SK-N-SH (cell line): Measurements from ENCODE around the gene MYO1F. TPM values are rescaled to one million over a fixed set of nuclear protein-coding genes. Genes with fewer than 3 reads are reported as not detected.

Source experiments
- CTCF ChIA-PET: fragments of 300-600, 350-600 bp; formaldehyde crosslinking; extraction: SDS; loops from one replicate; lab custom pipeline; 2021; lab: Yijun Ruan, JAX
- POLR2A ChIA-PET: fragments of 350-600 bp; sonication (Branson Sonifier 250); formaldehyde crosslinking; extraction: SDS; loops from one replicate; lab custom pipeline; 2020; ENCODE audit warnings: antibody characterized with exemption, inconsistent platforms; lab: Yijun Ruan, JAX
- DNase-seq: peaks from one replicate; pipeline ENCODE4 v3.0.0; 2012
- H2AFZ ChIP-seq: fragments of 200-600 bp; sonication (generic); 2 replicates; pipeline ENCODE4 v1.8.1; 2016; ENCODE audit warnings: antibody characterized with exemption, mild to moderate bottlenecking, low read depth
- H3F3A ChIP-seq: fragments of 200-600 bp; sonication (generic); replicated peaks from 2 replicates; pipeline ENCODE3; 2016; ENCODE audit warnings: antibody characterized with exemption, mild to moderate bottlenecking; ENCODE audit not compliant: insufficient read depth
- H3K27ac ChIP-seq, 2 experiments: fragments of 200-500 bp in 1 of 2; fragments of 200-600 bp in 1 of 2; sonication (Bioruptor generic) in 1 of 2; sonication (generic), shearing (Covaris generic) in 1 of 2; 2 replicates each; pipeline versions ENCODE4 v1.5.1 to v1.6.1; 2014 to 2016; ENCODE audit warnings: low read depth in 2 of 2, inconsistent platforms in 1 of 2, low read length in 1 of 2, mild to moderate bottlenecking in 1 of 2, mixed read lengths in 1 of 2
- H3K27me3 ChIP-seq: fragments of 200-600 bp; sonication (generic), shearing (Covaris generic); 2 replicates; pipeline ENCODE4 v1.6.1; 2016; ENCODE audit warnings: mixed run types; ENCODE audit not compliant: insufficient read depth
- H3K36me3 ChIP-seq, 2 experiments: fragments of 200-500 bp in 1 of 2; fragments of 200-600 bp in 1 of 2; sonication (Bioruptor generic) in 1 of 2; sonication (generic) in 1 of 2; replicated peaks in 1 of 2; 2 replicates each; pipeline versions ENCODE3 to v1.5.1; 2014 to 2016; ENCODE audit warnings: low read length in 1 of 2, mild to moderate bottlenecking in 1 of 2; ENCODE audit not compliant: insufficient read depth in 2 of 2, control insufficient read depth in 1 of 2
- H3K4me1 ChIP-seq, 2 experiments: fragments of 200-500 bp in 1 of 2; fragments of 200-600 bp in 1 of 2; sonication (Bioruptor generic) in 1 of 2; sonication (generic), shearing (Covaris generic) in 1 of 2; 2 replicates each; pipeline versions ENCODE4 v1.5.1 to v1.6.1; 2014 to 2016; ENCODE audit warnings: low read depth in 1 of 2, low read length in 1 of 2, mixed run types in 1 of 2; ENCODE audit not compliant: insufficient read depth in 2 of 2, control insufficient read depth in 1 of 2
- H3K4me2 ChIP-seq: fragments of 200-600 bp; sonication (generic), shearing (Covaris generic); 2 replicates; pipeline ENCODE4 v1.6.1; 2017; ENCODE audit warnings: mixed run types
- H3K4me3 ChIP-seq, 2 experiments: fragments of 200-500 bp in 1 of 2; fragments of 200-600 bp in 1 of 2; sonication (Bioruptor generic) in 1 of 2; sonication (generic), shearing (Covaris generic) in 1 of 2; 2 replicates each; pipeline versions ENCODE4 v1.5.1 to v1.8.1; 2014 to 2016; ENCODE audit warnings: low read depth in 2 of 2, inconsistent platforms in 1 of 2, low read length in 1 of 2, mild to moderate bottlenecking in 1 of 2, mixed read lengths in 1 of 2, moderate library complexity in 1 of 2
- H3K79me2 ChIP-seq: fragments of 200-600 bp; sonication (generic); 2 replicates; pipeline ENCODE4 v1.8.1; 2017; ENCODE audit warnings: mild to moderate bottlenecking; ENCODE audit not compliant: insufficient read depth
- H3K9ac ChIP-seq: fragments of 200-600 bp; sonication (generic); 2 replicates; pipeline ENCODE4 v1.6.1; 2017; ENCODE audit warnings: mixed run types
- H3K9me2 ChIP-seq: fragments of 200-600 bp; sonication (generic); 2 replicates; pipeline ENCODE4 v1.6.1; 2017; ENCODE audit warnings: mixed run types
- H3K9me3 ChIP-seq: fragments of 200-600 bp; sonication (generic); 2 replicates; pipeline ENCODE4 v1.6.1; 2017; ENCODE audit warnings: mixed run types, mild to moderate bottlenecking, moderate library complexity
- H4K20me1 ChIP-seq: fragments of 200-600 bp; sonication (generic); 2 replicates; pipeline ENCODE4 v1.6.1; 2017; ENCODE audit warnings: mild to moderate bottlenecking, mixed run types; ENCODE audit not compliant: insufficient read depth
- EP300 ChIP-seq, 2 experiments: IDR thresholded peaks; 2 replicates each; pipeline versions ENCODE4 v1.4.0 to v1.6.1; 2012; ENCODE audit warnings: borderline replicate concordance in 1 of 2, low read depth in 1 of 2, low read length in 1 of 2
- FOXM1 ChIP-seq: IDR thresholded peaks from 2 replicates; pipeline ENCODE4 v1.4.0; 2012; ENCODE audit warnings: low read depth, mild to moderate bottlenecking
- GABPA ChIP-seq: IDR thresholded peaks from 2 replicates; pipeline ENCODE4 v1.4.0; 2012; ENCODE audit warnings: low read depth, mild to moderate bottlenecking
- GATA2 ChIP-seq: sonication (generic); formaldehyde crosslinking; IDR thresholded peaks from 2 replicates; pipeline ENCODE4 v1.5.0; 2020; ENCODE audit warnings: mild to moderate bottlenecking, missing genetic modification reagents
- MEF2A ChIP-seq: IDR thresholded peaks from 2 replicates; pipeline ENCODE4 v1.4.0; 2012; ENCODE audit warnings: low read depth, borderline replicate concordance
- MXI1 ChIP-seq: IDR thresholded peaks from 2 replicates; pipeline ENCODE4 v1.6.1; 2012; ENCODE audit warnings: mild to moderate bottlenecking, low read depth, low read length, improper control_type of control experiment
- NRF1 ChIP-seq: IDR thresholded peaks from 2 replicates; pipeline ENCODE4 v1.6.1; 2012; ENCODE audit warnings: low read depth, mild to moderate bottlenecking, low read length
- POLR2AphosphoS5 ChIP-seq: IDR thresholded peaks from 2 replicates; pipeline ENCODE4 v1.6.1; 2012; ENCODE audit warnings: low read depth, low read length
- RCOR1 ChIP-seq: fragments of 150-350 bp; IDR thresholded peaks from 2 replicates; pipeline ENCODE4 v1.6.1; 2017; ENCODE audit warnings: antibody characterized with exemption, low read length
- RFX5 ChIP-seq: IDR thresholded peaks from 2 replicates; pipeline ENCODE4 v1.6.1; 2012; ENCODE audit warnings: mild to moderate bottlenecking, improper control_type of control experiment, low read length
- SIN3A ChIP-seq: IDR thresholded peaks from 2 replicates; pipeline ENCODE4 v1.6.1; 2012; ENCODE audit warnings: low read depth, mild to moderate bottlenecking, low read length, moderate library complexity, borderline replicate concordance
- SMC3 ChIP-seq: IDR thresholded peaks from 2 replicates; pipeline ENCODE4 v1.6.1; 2012; ENCODE audit warnings: low read depth, low read length, improper control_type of control experiment
- TAF1 ChIP-seq: IDR thresholded peaks from 2 replicates; pipeline ENCODE4 v1.6.1; 2012; ENCODE audit warnings: low read depth, mild to moderate bottlenecking, low read length, moderate library complexity, borderline replicate concordance
- TCF12 ChIP-seq: IDR thresholded peaks from 2 replicates; pipeline ENCODE4 v1.4.0; 2012
- YY1 ChIP-seq: IDR thresholded peaks from 2 replicates; pipeline ENCODE4 v1.4.0; 2012; ENCODE audit warnings: low read depth, mild to moderate bottlenecking
- WGBS: methylation state at CpG from one replicate; pipeline ENCODE4 v1.1.6; 2017; ENCODE audit warnings: low lambda C conversion rate; 5-methylcytosine and 5-hydroxymethylcytosine counted together
- polyA plus RNA-seq, 3 experiments: library from polyadenylated mRNA; depleted of rRNA; stranded (reverse); fragments of >200 nt; gene quantifications; 2 replicates each; pipeline ENCODE4 v1.2.3, GENCODE V29; 2012
- TF ChIP-seq, protein P1 (sequence below): fragments of 150-350 bp; IDR thresholded peaks from 2 replicates; pipeline ENCODE4 v1.6.1; 2017; ENCODE audit warnings: antibody characterized with exemption, low read length, low read depth, borderline replicate concordance
- TF ChIP-seq, protein P2 (sequence below): fragments of 200-600 bp; sonication (generic); IDR thresholded peaks from 2 replicates; pipeline ENCODE4 v1.6.1; 2017; ENCODE audit warnings: antibody characterized with exemption, mild to moderate bottlenecking, moderate library complexity

MYO1F gene
- polyA plus RNA-seq, 1 of the 3 experiments (the other 2 are of a cell fraction): 0.51 TPM

DNA sequence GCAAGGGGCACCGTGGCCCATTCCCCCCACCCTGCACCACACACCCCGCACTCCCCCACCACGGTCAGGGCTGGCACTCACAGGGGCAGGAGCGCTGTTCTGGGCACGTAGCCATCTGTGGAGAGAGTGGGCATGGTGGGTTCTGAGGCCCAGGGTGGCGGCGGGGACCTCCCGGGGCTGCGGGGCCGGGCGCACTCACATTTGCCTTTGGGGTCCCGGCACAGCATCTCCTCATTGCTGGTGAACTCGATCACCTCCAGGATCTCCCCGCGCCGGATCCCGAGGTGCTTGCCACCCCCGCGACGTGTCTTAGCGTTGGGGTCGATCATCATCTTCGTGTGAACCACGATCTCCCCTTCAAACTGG is 86.9 kb downstream of the MYO1F start:
- no peak for TF ChIP-seq GATA2 (CRISPR knock-in tag)
- TF ChIP-seq, protein P1, sequence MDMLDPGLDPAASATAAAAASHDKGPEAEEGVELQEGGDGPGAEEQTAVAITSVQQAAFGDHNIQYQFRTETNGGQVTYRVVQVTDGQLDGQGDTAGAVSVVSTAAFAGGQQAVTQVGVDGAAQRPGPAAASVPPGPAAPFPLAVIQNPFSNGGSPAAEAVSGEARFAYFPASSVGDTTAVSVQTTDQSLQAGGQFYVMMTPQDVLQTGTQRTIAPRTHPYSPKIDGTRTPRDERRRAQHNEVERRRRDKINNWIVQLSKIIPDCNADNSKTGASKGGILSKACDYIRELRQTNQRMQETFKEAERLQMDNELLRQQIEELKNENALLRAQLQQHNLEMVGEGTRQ: no peak
- TF ChIP-seq GABPA: no peak
- no peak for TF ChIP-seq SIN3A
- no peak for TF ChIP-seq POLR2AphosphoS5
- no peak for TF ChIP-seq MEF2A
- no peak for TF ChIP-seq EP300 (IDR thresholded peaks at IDR 0.05; ENCODE audit: borderline replicate concordance in 1 of 2, low read depth in 1 of 2, low read length in 1 of 2)
- TF ChIP-seq RCOR1: no peak
- TF ChIP-seq SMC3: no peak
- no peak for TF ChIP-seq RFX5
- TF ChIP-seq, protein P2, sequence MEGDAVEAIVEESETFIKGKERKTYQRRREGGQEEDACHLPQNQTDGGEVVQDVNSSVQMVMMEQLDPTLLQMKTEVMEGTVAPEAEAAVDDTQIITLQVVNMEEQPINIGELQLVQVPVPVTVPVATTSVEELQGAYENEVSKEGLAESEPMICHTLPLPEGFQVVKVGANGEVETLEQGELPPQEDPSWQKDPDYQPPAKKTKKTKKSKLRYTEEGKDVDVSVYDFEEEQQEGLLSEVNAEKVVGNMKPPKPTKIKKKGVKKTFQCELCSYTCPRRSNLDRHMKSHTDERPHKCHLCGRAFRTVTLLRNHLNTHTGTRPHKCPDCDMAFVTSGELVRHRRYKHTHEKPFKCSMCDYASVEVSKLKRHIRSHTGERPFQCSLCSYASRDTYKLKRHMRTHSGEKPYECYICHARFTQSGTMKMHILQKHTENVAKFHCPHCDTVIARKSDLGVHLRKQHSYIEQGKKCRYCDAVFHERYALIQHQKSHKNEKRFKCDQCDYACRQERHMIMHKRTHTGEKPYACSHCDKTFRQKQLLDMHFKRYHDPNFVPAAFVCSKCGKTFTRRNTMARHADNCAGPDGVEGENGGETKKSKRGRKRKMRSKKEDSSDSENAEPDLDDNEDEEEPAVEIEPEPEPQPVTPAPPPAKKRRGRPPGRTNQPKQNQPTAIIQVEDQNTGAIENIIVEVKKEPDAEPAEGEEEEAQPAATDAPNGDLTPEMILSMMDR: no peak
- TF ChIP-seq MXI1: no peak
- no peak for TF ChIP-seq FOXM1
- TF ChIP-seq TCF12: no peak
- TF ChIP-seq TAF1: no peak
- no peak for TF ChIP-seq YY1
- TF ChIP-seq NRF1: no peak
- no peak overlapping the region for H3K27ac ChIP-seq
- H3K79me2 ChIP-seq: peaks cover under 1% of the 10 kb centered on the region; the same call in 1 of the 2 replicates
- no CpG with 5 or more reads among the region's 24 CpGs for WGBS
- no peaks in the 10 kb centered on the region for H3K27me3 ChIP-seq
- peaks cover 14% of the 10 kb centered on the region; the same call in 1 of the 2 replicates for H4K20me1 ChIP-seq
- H3K9me2 ChIP-seq: no peaks in the 10 kb centered on the region
- no peaks in the 10 kb centered on the region for H3K4me1 ChIP-seq
- H3K36me3 ChIP-seq: peaks cover 12 to 40% of the 10 kb centered on the region in 2 experiments
- no peak overlapping the region for H3K4me2 ChIP-seq
- CTCF ChIA-PET: interaction anchor here (2.4 kb wide), 1 partner anchor 136 kb away, joined by 9 read pairs; no protein-coding TSS in a partner anchor
- no peak overlapping the region for H3K9ac ChIP-seq
- POLR2A ChIA-PET: no interaction called here
- H2AFZ ChIP-seq: no peak overlapping the region
- H3F3A ChIP-seq: no peaks in the 10 kb centered on the region
- no peak overlapping the region for H3K4me3 ChIP-seq
- DNase-seq: no peak
- no peaks in the 10 kb centered on the region for H3K9me3 ChIP-seq
